ENCODE measurements around the gene CHRM5. TPM values are rescaled to one million over a fixed set of nuclear protein-coding genes. Genes with fewer than 3 reads are reported as not detected.
"Not testable (repeated sequence)": the region's sequence is repeated elsewhere in the genome, so short reads cannot be mapped to it uniquely, and the experiment has no call there.

The CHRM5 gene
- total and polyA plus RNA-seq, 3 donors from 2014 or later = 0.81 to 1.3 (median 0.94) TPM

- no peaks in the 10 kb centered on the region for H3K27me3 ChIP-seq
- no peak overlapping the region for H3K4me3 ChIP-seq
- TF ChIP-seq POLR2A (IDR thresholded peaks at IDR 0.05) = no peak
- no peak for TF ChIP-seq CTCF (IDR thresholded peaks at IDR 0.05)
- no peaks in the 10 kb centered on the region for H3K9me3 ChIP-seq
- no peaks in the 10 kb centered on the region for H3K4me1 ChIP-seq
- intact Hi-C loops (cut with DNase I; ENCODE audit: low total_unique reads) = no loop called here
- no peak overlapping the region for H3K27ac ChIP-seq
- no peak for DNase-seq
- WGBS, 2 donors = 62 to 73% methylated on average over 4 of the region's 4 CpGs
- no peaks in the 10 kb centered on the region for H3K36me3 ChIP-seq (ENCODE audit: low read depth, missing control alignments)
These were observed 44.2 kb downstream of the CHRM5 start for GRCh38 chr15:34012461-34013028.

- Histone ChIP-seq H3K27me3 (no peaks in the 10 kb centered on the region), H3K9me3 (no peaks in the 10 kb centered on the region), H3K4me1 (no peaks in the 10 kb centered on the region), H3K27ac (no peak overlapping the region), H3K36me3 (ENCODE audit: low read depth, missing control alignments) (no peaks in the 10 kb centered on the region), H3K4me3 (no peak overlapping the region)
- no peak for DNase-seq
- TF ChIP-seq POLR2A (IDR thresholded peaks at IDR 0.05) = no peak
- no peak for TF ChIP-seq CTCF (IDR thresholded peaks at IDR 0.05)
- WGBS, 2 donors = 78 to 82% methylated on average over 9 of the region's 9 CpGs
- intact Hi-C loops (cut with DNase I; ENCODE audit: low total_unique reads) = no loop called here
These were observed 45.4 kb downstream of the CHRM5 start for GRCh38 chr15:34013746-34014145.

- Histone ChIP-seq H3K4me3 (no peak overlapping the region), H3K4me1 (no peaks in the 10 kb centered on the region), H3K36me3 (ENCODE audit: low read depth, missing control alignments) (no peaks in the 10 kb centered on the region), H3K27ac (no peak overlapping the region), H3K9me3 (no peaks in the 10 kb centered on the region), H3K27me3 (no peaks in the 10 kb centered on the region)
- intact Hi-C loops (cut with DNase I; ENCODE audit: low total_unique reads) = no loop called here
- no peak for DNase-seq
- WGBS, 2 donors = 60 to 69% methylated on average over 2 of the region's 2 CpGs
- no peak for TF ChIP-seq CTCF (IDR thresholded peaks at IDR 0.05)
- no peak for TF ChIP-seq POLR2A (IDR thresholded peaks at IDR 0.05)
These were observed 46.3 kb downstream of the CHRM5 start for GRCh38 chr15:34014556-34014955.

- Histone ChIP-seq H3K36me3 (ENCODE audit: low read depth, missing control alignments) (no peaks in the 10 kb centered on the region), H3K9me3 (no peaks in the 10 kb centered on the region), H3K27me3 (no peaks in the 10 kb centered on the region), H3K4me1 (no peaks in the 10 kb centered on the region), H3K4me3 (no peak overlapping the region), H3K27ac (no peak overlapping the region)
- DNase-seq = no peak
- intact Hi-C loops (cut with DNase I; ENCODE audit: low total_unique reads) = no loop called here
- 71 to 80% methylated on average over 16 of the region's 16 CpGs for WGBS, 2 donors
- TF ChIP-seq CTCF (IDR thresholded peaks at IDR 0.05) (no peak), POLR2A (IDR thresholded peaks at IDR 0.05) (no peak)
These were observed 49.8 kb downstream of the CHRM5 start for GRCh38 chr15:34018021-34018645.

- H3K4me3 ChIP-seq; intact Hi-C loops (cut with DNase I; ENCODE audit: low total_unique reads); H3K9me3 ChIP-seq; H3K27ac ChIP-seq; H3K27me3 ChIP-seq; H3K4me1 ChIP-seq; H3K36me3 ChIP-seq (ENCODE audit: low read depth, missing control alignments): not testable (repeated sequence)
- DNase-seq = peak; percentile 32
- WGBS, 2 donors = 86 to 100% methylated on average over 2 of the region's 2 CpGs
These were observed 50.4 kb downstream of the CHRM5 start for GRCh38 chr15:34018738-34019137.
